CD4-positive, alpha-beta T cell treated with Interleukin-15 for 1 hour (primary cell): ENCODE results near the gene CCDC33.

Source experiments
- DNase-seq: peaks from one replicate; pipeline ENCODE4 v3.0.0-alpha.2; 2020

Gene CCDC33

DNA sequence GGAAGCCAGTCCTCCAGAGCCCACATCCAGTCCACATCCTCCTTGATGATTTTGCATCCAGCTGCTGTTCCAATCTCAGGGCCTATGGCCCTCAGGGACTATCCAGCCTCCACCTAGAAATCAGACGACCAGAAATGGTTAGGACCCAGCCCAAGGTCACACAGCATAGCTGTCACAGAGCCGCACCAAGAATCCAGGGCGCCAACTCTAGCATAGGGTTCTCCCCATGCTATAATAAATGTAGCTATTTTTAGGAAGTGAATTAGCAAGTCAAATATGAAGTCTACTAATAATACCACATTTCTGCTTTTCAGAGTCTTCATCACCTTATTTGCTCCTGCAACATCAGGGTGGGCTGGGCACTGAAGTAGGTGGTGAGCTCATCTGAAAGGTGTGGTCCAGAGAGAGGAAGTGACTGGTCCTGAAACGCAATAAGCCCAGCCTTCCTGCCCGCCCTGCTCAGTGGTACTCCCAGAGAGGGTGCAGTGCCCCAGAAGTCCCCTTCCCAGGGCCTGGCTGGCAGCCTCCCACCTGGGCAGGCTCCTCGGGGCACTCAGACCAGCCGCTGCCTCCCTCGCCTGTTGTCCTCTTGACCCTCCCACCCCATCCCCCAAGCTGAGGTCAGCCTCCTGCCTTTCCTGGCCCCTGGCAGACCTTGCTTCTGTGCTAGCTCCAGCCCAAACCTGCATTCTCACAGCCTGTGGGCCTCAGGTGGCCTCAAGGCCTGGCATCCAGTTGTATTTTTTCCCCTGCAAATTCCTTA, 148.9 kb downstream of the CCDC33 start:
- peak; percentile 89 for DNase-seq

DNA sequence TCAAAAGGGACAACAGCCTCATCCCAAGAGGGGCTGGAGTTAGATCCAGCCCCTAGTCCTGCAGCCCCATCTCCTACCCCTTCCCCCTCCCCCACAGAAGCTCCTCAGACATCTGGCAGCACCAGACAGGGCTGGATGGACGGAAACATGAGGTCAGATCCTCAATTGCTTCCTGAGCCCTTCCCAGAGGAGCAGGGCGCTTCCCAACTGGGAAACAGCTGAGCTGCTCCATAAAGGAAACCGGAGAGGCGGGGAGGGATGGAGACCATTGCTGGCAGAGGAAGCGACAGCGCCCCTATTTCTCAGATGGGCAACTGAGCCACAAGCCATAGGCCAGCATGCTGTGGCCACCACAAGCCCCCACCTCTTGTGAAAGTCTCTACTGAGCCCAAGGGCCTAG, 149.6 kb downstream of the CCDC33 start:
- DNase-seq: no peak
